ENCODE results near the gene TRPM4.
"Not testable (repeated sequence)": the region's sequence is repeated elsewhere in the genome, so short reads cannot be mapped to it uniquely, and the experiment has no call there.

TRPM4 gene

GRCh38 chr19:49140951-49141350 is 16.6 kb upstream of the TRPM4 start:
- Histone ChIP-seq H3K79me2 (ENCODE audit: insufficient read depth, low read length) (no peaks in the 10 kb centered on the region), H3K9ac (ENCODE audit: low read length) (no peak overlapping the region), H3K36me3 (ENCODE audit: low read length) (no peaks in the 10 kb centered on the region), H3K9me2 (replicated peaks; ENCODE audit: insufficient read depth, low read length) (no peaks in the 10 kb centered on the region), H3F3A (ENCODE audit: insufficient read depth) (no peaks in the 10 kb centered on the region), H3K4me2 (ENCODE audit: low read depth, low read length, poor library complexity, severe bottlenecking) (no peak overlapping the region), H4K20me1 (ENCODE audit: low read depth, low read length) (no peaks in the 10 kb centered on the region), H2AFZ (ENCODE audit: low read depth, low read length, severe bottlenecking) (no peak overlapping the region), H3K27me3 (ENCODE audit: low read length) (no peaks in the 10 kb centered on the region), H3K4me3 (ENCODE audit: insufficient read depth, low read length, poor library complexity, severe bottlenecking) (no peak overlapping the region), H3K27ac (ENCODE audit: low read depth, low read length) (no peak overlapping the region), H3K9me3 (ENCODE audit: insufficient read depth, low read length) (no peaks in the 10 kb centered on the region)
- TF ChIP-seq EZH2phosphoT487 (conservative IDR thresholded peaks at IDR 0.05; ENCODE audit: low read length): no peak

- Histone ChIP-seq H3K9me3 (ENCODE audit: insufficient read depth, low read length) (no peaks in the 10 kb centered on the region), H3K9me2 (replicated peaks; ENCODE audit: insufficient read depth, low read length) (no peaks in the 10 kb centered on the region), H3K36me3 (ENCODE audit: low read length) (no peaks in the 10 kb centered on the region), H4K20me1 (ENCODE audit: low read depth, low read length) (no peaks in the 10 kb centered on the region), H3F3A (ENCODE audit: insufficient read depth) (no peaks in the 10 kb centered on the region), H3K27ac (ENCODE audit: low read depth, low read length) (no peak overlapping the region), H2AFZ (ENCODE audit: low read depth, low read length, severe bottlenecking) (no peak overlapping the region), H3K27me3 (ENCODE audit: low read length) (no peaks in the 10 kb centered on the region), H3K4me2 (ENCODE audit: low read depth, low read length, poor library complexity, severe bottlenecking) (no peak overlapping the region), H3K79me2 (ENCODE audit: insufficient read depth, low read length) (no peaks in the 10 kb centered on the region), H3K9ac (ENCODE audit: low read length) (no peak overlapping the region), H3K4me3 (ENCODE audit: insufficient read depth, low read length, poor library complexity, severe bottlenecking) (no peak overlapping the region)
- TF ChIP-seq CTCF (IDR thresholded peaks at IDR 0.05; ENCODE audit: insufficient read depth, low read length, poor library complexity, severe bottlenecking) (no peak), EZH2phosphoT487 (conservative IDR thresholded peaks at IDR 0.05; ENCODE audit: low read length) (no peak)
Measured at GRCh38 chr19:49141352-49141751, 16.2 kb upstream of the TRPM4 start.

GRCh38 chr19:49142866-49143335 is 14.7 kb upstream of the TRPM4 start:
- Histone ChIP-seq H3K4me3 (ENCODE audit: insufficient read depth, low read length, poor library complexity, severe bottlenecking) (no peak overlapping the region), H4K20me1 (ENCODE audit: low read depth, low read length) (no peaks in the 10 kb centered on the region), H3K9me2 (replicated peaks; ENCODE audit: insufficient read depth, low read length) (no peaks in the 10 kb centered on the region), H3K27me3 (ENCODE audit: low read length) (no peaks in the 10 kb centered on the region), H2AFZ (ENCODE audit: low read depth, low read length, severe bottlenecking) (no peak overlapping the region), H3K9me3 (ENCODE audit: insufficient read depth, low read length) (no peaks in the 10 kb centered on the region), H3K27ac (ENCODE audit: low read depth, low read length) (no peak overlapping the region), H3K4me2 (ENCODE audit: low read depth, low read length, poor library complexity, severe bottlenecking) (no peak overlapping the region), H3F3A (ENCODE audit: insufficient read depth) (0 out of 2 replicates have a peak, but pooled peaks cover 5% of the 10 kb centered on the region), H3K79me2 (ENCODE audit: insufficient read depth, low read length) (no peaks in the 10 kb centered on the region), H3K36me3 (ENCODE audit: low read length) (no peaks in the 10 kb centered on the region), H3K9ac (ENCODE audit: low read length) (no peak overlapping the region)
- no peak for TF ChIP-seq EZH2phosphoT487 (conservative IDR thresholded peaks at IDR 0.05; ENCODE audit: low read length)
- no peak for TF ChIP-seq CTCF (IDR thresholded peaks at IDR 0.05; ENCODE audit: insufficient read depth, low read length, poor library complexity, severe bottlenecking)

- H4K20me1 ChIP-seq (ENCODE audit: low read depth, low read length): no peaks in the 10 kb centered on the region
- H3F3A ChIP-seq (ENCODE audit: insufficient read depth): 0 out of 2 replicates have a peak, but pooled peaks cover 5% of the 10 kb centered on the region
- H3K36me3 ChIP-seq (ENCODE audit: low read length): no peaks in the 10 kb centered on the region
- no peak overlapping the region for H2AFZ ChIP-seq (ENCODE audit: low read depth, low read length, severe bottlenecking)
- no peak overlapping the region for H3K4me3 ChIP-seq (ENCODE audit: insufficient read depth, low read length, poor library complexity, severe bottlenecking)
- H3K79me2 ChIP-seq (ENCODE audit: insufficient read depth, low read length): no peaks in the 10 kb centered on the region
- no peak overlapping the region; the same call in 1 of the 2 replicates for H3K9ac ChIP-seq (ENCODE audit: low read length)
- H3K4me2 ChIP-seq (ENCODE audit: low read depth, low read length, poor library complexity, severe bottlenecking): peak overlapping the region; percentile 43
- H3K9me3 ChIP-seq (ENCODE audit: insufficient read depth, low read length): no peaks in the 10 kb centered on the region
- H3K27me3 ChIP-seq (ENCODE audit: low read length): no peaks in the 10 kb centered on the region
- TF ChIP-seq EZH2phosphoT487 (conservative IDR thresholded peaks at IDR 0.05; ENCODE audit: low read length) (no peak), CTCF (IDR thresholded peaks at IDR 0.05; ENCODE audit: insufficient read depth, low read length, poor library complexity, severe bottlenecking) (peak; percentile 92)
- H3K27ac ChIP-seq (ENCODE audit: low read depth, low read length): no peak overlapping the region
- H3K9me2 ChIP-seq (replicated peaks; ENCODE audit: insufficient read depth, low read length): no peaks in the 10 kb centered on the region
Measured at GRCh38 chr19:49145573-49146407, 11.8 kb upstream of the TRPM4 start.

GRCh38 chr19:49146408-49146770 is 11.2 kb upstream of the TRPM4 start:
- not testable (repeated sequence) for H3K27ac ChIP-seq (ENCODE audit: low read depth, low read length); H3K9me2 ChIP-seq (replicated peaks; ENCODE audit: insufficient read depth, low read length); H3K79me2 ChIP-seq (ENCODE audit: insufficient read depth, low read length); H3K4me3 ChIP-seq (ENCODE audit: insufficient read depth, low read length, poor library complexity, severe bottlenecking); H3K36me3 ChIP-seq (ENCODE audit: low read length); H3K9ac ChIP-seq (ENCODE audit: low read length); H3K9me3 ChIP-seq (ENCODE audit: insufficient read depth, low read length); H3F3A ChIP-seq (ENCODE audit: insufficient read depth); H2AFZ ChIP-seq (ENCODE audit: low read depth, low read length, severe bottlenecking); H4K20me1 ChIP-seq (ENCODE audit: low read depth, low read length); H3K27me3 ChIP-seq (ENCODE audit: low read length)
- peak overlapping the region; percentile 43 for H3K4me2 ChIP-seq (ENCODE audit: low read depth, low read length, poor library complexity, severe bottlenecking)

Measured in SU-DHL-6 (cell line).